Endothelial cell of umbilical vein (primary cell): ENCODE results near the gene IVD. TPM values are rescaled to one million over a fixed set of nuclear protein-coding genes. Genes with fewer than 3 reads are reported as not detected.

ENCODE experiments used
- BruUV-seq: library from RNA; stranded (reverse); fragments of 400-500 nt; replicated peaks from 2 replicates; lab custom pipeline; 2021; lab: Mats Ljungman, UMichigan
- CTCF ChIA-PET: fragments of 300-600, 350-600 bp; sonication (Branson Sonifier 250); formaldehyde crosslinking; loops from one replicate; lab custom pipeline; 2021; ENCODE audit warnings: antibody characterized with exemption, inconsistent platforms; lab: Charles Lee
- POLR2A ChIA-PET: fragments of 300-600, 350-600 bp; sonication (Branson Sonifier 250); formaldehyde crosslinking; loops from one replicate; lab custom pipeline; 2021; ENCODE audit warnings: antibody characterized with exemption, inconsistent platforms; lab: Charles Lee
- DNase-seq: peaks from one replicate; pipeline ENCODE4 v3.0.0-alpha.2; 2011; ENCODE audit warnings: low read depth, low spot score
- FAIRE-seq: peaks from 2 replicates; lab custom pipeline; 2011; peaks lifted over from hg19 to GRCh38; lab: Jason Lieb, UNC
- H2AFZ ChIP-seq: 2 replicates; pipeline ENCODE4 v1.6.0; 2012; ENCODE audit warnings: low read depth, low read length, control low read depth, inconsistent platforms
- H3K27ac ChIP-seq: 2 replicates; pipeline ENCODE4 v1.5.1; 2011; ENCODE audit warnings: low read depth, mild to moderate bottlenecking, control low read depth, low read length, moderate library complexity; ENCODE audit not compliant: insufficient read depth
- H3K27me3 ChIP-seq, 2 experiments: 2 replicates each; pipeline versions ENCODE4 v1.6.0 to v1.6.1; 2011; ENCODE audit warnings: low read length in 2 of 2, mixed read lengths in 1 of 2; ENCODE audit not compliant: control insufficient read depth in 2 of 2, insufficient read depth in 2 of 2
- H3K36me3 ChIP-seq, 2 experiments: 2 replicates in 1 of 2; 3 replicates in 1 of 2; pipeline ENCODE4 v1.5.1; 2011; ENCODE audit warnings: low read length in 2 of 2, mild to moderate bottlenecking in 1 of 2, moderate library complexity in 1 of 2; ENCODE audit not compliant: control insufficient read depth in 2 of 2, insufficient read depth in 2 of 2; ENCODE audit errors: extremely low read depth in 1 of 2
- H3K4me1 ChIP-seq: 3 replicates; pipeline ENCODE4 v1.5.1; 2011; ENCODE audit warnings: mild to moderate bottlenecking, low read length; ENCODE audit not compliant: control insufficient read depth, insufficient read depth; ENCODE audit errors: extremely low read depth
- H3K4me2 ChIP-seq: 2 replicates; pipeline ENCODE4 v1.6.1; 2011; ENCODE audit warnings: low read length, control low read depth, mixed read lengths; ENCODE audit not compliant: insufficient read depth
- H3K4me3 ChIP-seq, 3 experiments: fragments of 200-600 bp in 1 of 3; sonication (generic), shearing (Covaris generic) in 1 of 3; replicated peaks in 1 of 3; 2 replicates each; pipeline ENCODE4 v1.5.1; 2011 to 2016; ENCODE audit warnings: control low read depth in 3 of 3, low read length in 3 of 3, mild to moderate bottlenecking in 2 of 3, inconsistent platforms in 1 of 3, low read depth in 1 of 3, moderate library complexity in 1 of 3; ENCODE audit not compliant: insufficient read depth in 1 of 3
- H3K79me2 ChIP-seq: 2 replicates; pipeline ENCODE4 v1.6.0; 2012; ENCODE audit warnings: low read length, inconsistent platforms; ENCODE audit not compliant: control insufficient read depth, insufficient read depth
- H3K9ac ChIP-seq: replicated peaks from 2 replicates; pipeline ENCODE3; 2011; ENCODE audit warnings: low read length, control low read depth; ENCODE audit not compliant: insufficient read depth; ENCODE audit errors: extremely low read depth
- H3K9me1 ChIP-seq: replicated peaks from 3 replicates; pipeline ENCODE4 v1.6.0; 2011; ENCODE audit warnings: mild to moderate bottlenecking, low read length; ENCODE audit not compliant: control insufficient read depth, insufficient read depth; ENCODE audit errors: extremely low read depth
- H3K9me3 ChIP-seq: replicated peaks from 2 replicates; pipeline ENCODE4 v1.5.1; 2012; ENCODE audit warnings: low read length, inconsistent platforms; ENCODE audit not compliant: control insufficient read depth, insufficient read depth
- H4K20me1 ChIP-seq: replicated peaks from 2 replicates; pipeline ENCODE3; 2011; ENCODE audit warnings: mild to moderate bottlenecking, low read length; ENCODE audit not compliant: control insufficient read depth, insufficient read depth; ENCODE audit errors: extremely low read depth
- CTCF ChIP-seq, 2 donors: IDR thresholded peaks; 1 replicate in 1 of 2; 2 replicates in 1 of 2; pipeline ENCODE4 v1.5.1; 2011; ENCODE audit warnings: low read length in 2 of 2, mild to moderate bottlenecking in 2 of 2, moderate library complexity in 2 of 2, control low read depth in 1 of 2, inconsistent platforms in 1 of 2, low read depth in 1 of 2; ENCODE audit not compliant: insufficient read depth in 1 of 2; ENCODE audit errors: extremely low read depth in 1 of 2
- EZH2 ChIP-seq: IDR thresholded peaks from 2 replicates; pipeline ENCODE4 v1.6.1; 2012; ENCODE audit warnings: borderline replicate concordance, low read depth, mild to moderate bottlenecking, moderate library complexity, low read length, inconsistent platforms; ENCODE audit not compliant: severe bottlenecking
- FOS ChIP-seq: IDR thresholded peaks from 2 replicates; pipeline ENCODE4 v1.6.1; 2011; ENCODE audit warnings: mild to moderate bottlenecking, low read length, moderate library complexity, borderline replicate concordance; ENCODE audit not compliant: insufficient read depth
- GATA2 ChIP-seq: IDR thresholded peaks from 2 replicates; pipeline ENCODE4 v1.7.0; 2011; ENCODE audit warnings: low read depth, mild to moderate bottlenecking, moderate library complexity, mixed read lengths, low read length; ENCODE audit not compliant: insufficient read length, insufficient read depth
- JUN ChIP-seq: IDR thresholded peaks from 2 replicates; pipeline ENCODE4 v1.6.1; 2011; ENCODE audit warnings: borderline replicate concordance, low read depth; ENCODE audit not compliant: insufficient read length, insufficient read depth
- MYC ChIP-seq: IDR thresholded peaks from one replicate; pipeline ENCODE4 v1.6.1; 2011; ENCODE audit warnings: mild to moderate bottlenecking, low read depth, low read length
- POLR2A ChIP-seq: IDR thresholded peaks from 2 replicates; pipeline ENCODE4 v1.6.1; 2012; ENCODE audit warnings: low read depth, mild to moderate bottlenecking, control low read depth, low read length
- POLR2AphosphoS5 ChIP-seq: IDR thresholded peaks from 2 replicates; pipeline ENCODE4 v1.6.1; 2012; ENCODE audit warnings: low read depth, mild to moderate bottlenecking, control low read depth, low read length, moderate library complexity; ENCODE audit not compliant: insufficient read depth
- dilution Hi-C: fragments of 300-500 bp; cut with MboI; formaldehyde crosslinking; loops from one replicate; pipeline ENCODE4 v1.15.0; 2019; ENCODE audit warnings: low sequenced_read_pairs; ENCODE audit not compliant: extremely low pct_ligation_motif_present
- intact Hi-C: fragments of 100-400 bp; cut with micrococcal nuclease; formaldehyde crosslinking; loops from one replicate; pipeline ENCODE4 v1.10.0; 2022
- polyA plus RNA-seq, 4 experiments: library from polyadenylated mRNA; depleted of rRNA in 3 of 4; stranded (reverse) in 3 of 4; unstranded in 1 of 4; fragments of >200 nt; gene quantifications; 2 replicates each; pipeline versions ENCODE4 v1.2.1 to v1.2.3, GENCODE V29; 2011 to 2012; ENCODE audit warnings: missing spikeins in 1 of 4
- total RNA-seq: library from RNA; stranded (reverse); gene quantifications from 2 replicates; pipeline ENCODE4 v1.2.3, GENCODE V29; 2021
- TF ChIP-seq, protein P1 (sequence below): IDR thresholded peaks from 2 replicates; pipeline ENCODE4 v1.6.1; 2011; ENCODE audit not compliant: insufficient read depth, insufficient read length

IVD gene
- total and polyA plus RNA-seq, 2 donors (not counting 3 experiments of a cell fraction or from before 2014, with no cell fraction given) = 34.1 to 62.5 TPM

GRCh38 chr15:40456738-40457137 lies 51.1 kb downstream of the IVD start:
- peaks cover 9% of the 10 kb centered on the region for H3K79me2 ChIP-seq
- no peaks in the 10 kb centered on the region for H3K9me3 ChIP-seq
- DNase-seq (no peak), FAIRE-seq (no peak)
- CTCF ChIA-PET = interaction anchor here (1.8 kb wide), 1 partner anchor 14 kb away, joined by 7 read pairs; no protein-coding TSS in a partner anchor
- H3K27ac ChIP-seq = no peak overlapping the region
- no peaks in the 10 kb centered on the region for H3K9me1 ChIP-seq
- H3K9ac ChIP-seq = no peak overlapping the region
- no peak overlapping the region for H3K4me2 ChIP-seq
- dilution Hi-C loops (no loop called here), intact Hi-C loops (no loop called here)
- no peaks in the 10 kb centered on the region for H3K4me1 ChIP-seq
- no peak overlapping the region for H3K4me3 ChIP-seq
- no TSS peak for BruUV-seq
- no peaks in the 10 kb centered on the region for H3K27me3 ChIP-seq
- H3K36me3 ChIP-seq = peaks cover 0 to 10% of the 10 kb centered on the region in 2 experiments
- H4K20me1 ChIP-seq = peaks cover 3% of the 10 kb centered on the region
- TF ChIP-seq, protein P1, sequence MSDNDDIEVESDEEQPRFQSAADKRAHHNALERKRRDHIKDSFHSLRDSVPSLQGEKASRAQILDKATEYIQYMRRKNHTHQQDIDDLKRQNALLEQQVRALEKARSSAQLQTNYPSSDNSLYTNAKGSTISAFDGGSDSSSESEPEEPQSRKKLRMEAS = no peak
- TF ChIP-seq POLR2AphosphoS5 (no peak), POLR2A (no peak), JUN (no peak), FOS (no peak), MYC (no peak), CTCF (IDR thresholded peaks at IDR 0.05; ENCODE audit: extremely low read depth in 1 of 2, insufficient read depth in 1 of 2, low read depth in 1 of 2, low read length in 2 of 2) (no peak), GATA2 (no peak), EZH2 (no peak)
- POLR2A ChIA-PET = no interaction called here
- no peak overlapping the region for H2AFZ ChIP-seq
